GM19372 (cell line): ENCODE data around the gene VMP1.
"Not testable (repeated sequence)": the region's sequence is repeated elsewhere in the genome, so short reads cannot be mapped to it uniquely, and the experiment has no call there.

ENCODE experiments used
- ATAC-seq: cut with Tn5 transposase; IDR thresholded peaks from one replicate; pipeline ENCODE4 v1.9.1; 2021; ENCODE audit warnings: mild to moderate bottlenecking, low read depth, moderate library complexity; ENCODE audit not compliant: unreplicated experiment

The VMP1 gene

GRCh38 chr17:59802160-59802559, 94.7 kb downstream of the VMP1 start:
- no peak for ATAC-seq

GRCh38 chr17:59804901-59805465, 97.5 kb downstream of the VMP1 start:
- ATAC-seq = no peak

- ATAC-seq = not testable (repeated sequence)
Measured at GRCh38 chr17:59806322-59806721, 98.9 kb downstream of the VMP1 start.

- no peak for ATAC-seq
Measured at GRCh38 chr17:59807892-59808509, 100.5 kb downstream of the VMP1 start.

GRCh38 chr17:59810894-59811153, 103.4 kb downstream of the VMP1 start:
- no peak for ATAC-seq

GRCh38 chr17:59811209-59811608, 103.8 kb downstream of the VMP1 start:
- ATAC-seq = no peak

- ATAC-seq = no peak
Measured at GRCh38 chr17:59812139-59812538, 104.7 kb downstream of the VMP1 start.

GRCh38 chr17:59814276-59814675, 106.8 kb downstream of the VMP1 start:
- ATAC-seq = no peak

- no peak for ATAC-seq
Measured at GRCh38 chr17:59814685-59815084, 107.2 kb downstream of the VMP1 start.

- ATAC-seq = no peak
Measured at GRCh38 chr17:59815965-59816364, 108.5 kb downstream of the VMP1 start.

- no peak for ATAC-seq
Measured at GRCh38 chr17:59825533-59826322, 118.3 kb downstream of the VMP1 start.

GRCh38 chr17:59826706-59827453, 119.4 kb downstream of the VMP1 start:
- ATAC-seq = no peak

- no peak for ATAC-seq
Measured at GRCh38 chr17:59827721-59828477, 120.4 kb downstream of the VMP1 start.

- no peak for ATAC-seq
Measured at GRCh38 chr17:59828478-59828760, 121.0 kb downstream of the VMP1 start.

GRCh38 chr17:59828819-59829216, 121.4 kb downstream of the VMP1 start:
- ATAC-seq = not testable (repeated sequence)

GRCh38 chr17:59829217-59830006, 122.0 kb downstream of the VMP1 start:
- peak; percentile 67 for ATAC-seq

- no peak for ATAC-seq
Measured at GRCh38 chr17:59830007-59830630, 122.7 kb downstream of the VMP1 start.

GRCh38 chr17:59830846-59831486, 123.5 kb downstream of the VMP1 start:
- no peak for ATAC-seq

- ATAC-seq = no peak
Measured at GRCh38 chr17:59832883-59833379, 125.5 kb downstream of the VMP1 start.
